ENCODE measurements around the gene SDK1. TPM values are rescaled to one million over a fixed set of nuclear protein-coding genes. Genes with fewer than 3 reads are reported as not detected.

SDK1 gene
- total and polyA plus RNA-seq, 2 experiments from 2014 or later = not detected

DNA sequence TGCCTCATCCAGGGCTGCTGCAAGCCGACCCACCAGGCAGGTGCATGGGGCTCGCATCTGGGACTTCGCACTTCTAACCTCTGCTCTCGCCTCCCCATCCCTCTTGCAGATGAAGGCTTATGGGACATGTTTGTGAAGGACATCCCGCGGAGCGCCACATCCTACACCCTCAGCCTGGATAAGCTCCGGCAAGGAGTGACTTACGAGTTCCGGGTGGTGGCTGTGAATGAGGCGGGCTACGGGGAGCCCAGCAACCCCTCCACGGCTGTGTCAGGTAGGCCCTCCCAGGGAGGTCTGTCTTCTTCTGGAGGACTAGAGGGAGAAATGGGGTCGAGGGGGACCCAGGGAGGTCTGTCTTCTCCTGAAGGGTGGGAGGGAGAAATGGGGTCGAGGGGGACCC lies 932.1 kb downstream of the SDK1 start:
- Histone ChIP-seq H4K20me1 (ENCODE audit: insufficient read depth) (no peaks in the 10 kb centered on the region), H3K36me3 (ENCODE audit: low read depth) (no peaks in the 10 kb centered on the region), H3K4me3 (no peak overlapping the region), H3K27me3 (replicated peaks; ENCODE audit: insufficient read depth) (no peaks in the 10 kb centered on the region), H3F3A (ENCODE audit: insufficient read depth) (no peaks in the 10 kb centered on the region), H2AFZ (no peak overlapping the region), H3K79me2 (ENCODE audit: insufficient read depth) (no peaks in the 10 kb centered on the region), H3K9me2 (ENCODE audit: insufficient read depth) (no peaks in the 10 kb centered on the region), H3K27ac (no peak overlapping the region), H3K4me1 (ENCODE audit: insufficient read depth) (no peaks in the 10 kb centered on the region), H3K9me3 (ENCODE audit: low read depth) (no peaks in the 10 kb centered on the region), H3K9ac (no peak overlapping the region), H3K4me2 (ENCODE audit: unreplicated experiment) (no peak overlapping the region)
- 65 to 67% methylated on average over 13 to 15 of the region's 15 CpGs for WGBS, 2 experiments (ENCODE audit: low coverage in 1 of 2, low lambda C conversion rate in 2 of 2, missing lambda C conversion rate in 2 of 2)
- no peak for DNase-seq
- no peak for TF ChIP-seq EZH2 (IDR thresholded peaks at IDR 0.05; ENCODE audit: insufficient read depth, poor library complexity, severe bottlenecking)
- no peak for TF ChIP-seq EZH2phosphoT487 (IDR thresholded peaks at IDR 0.05; ENCODE audit: insufficient read depth, low read depth)
- in situ Hi-C loops (cut with MboI) = no loop called here

DNA sequence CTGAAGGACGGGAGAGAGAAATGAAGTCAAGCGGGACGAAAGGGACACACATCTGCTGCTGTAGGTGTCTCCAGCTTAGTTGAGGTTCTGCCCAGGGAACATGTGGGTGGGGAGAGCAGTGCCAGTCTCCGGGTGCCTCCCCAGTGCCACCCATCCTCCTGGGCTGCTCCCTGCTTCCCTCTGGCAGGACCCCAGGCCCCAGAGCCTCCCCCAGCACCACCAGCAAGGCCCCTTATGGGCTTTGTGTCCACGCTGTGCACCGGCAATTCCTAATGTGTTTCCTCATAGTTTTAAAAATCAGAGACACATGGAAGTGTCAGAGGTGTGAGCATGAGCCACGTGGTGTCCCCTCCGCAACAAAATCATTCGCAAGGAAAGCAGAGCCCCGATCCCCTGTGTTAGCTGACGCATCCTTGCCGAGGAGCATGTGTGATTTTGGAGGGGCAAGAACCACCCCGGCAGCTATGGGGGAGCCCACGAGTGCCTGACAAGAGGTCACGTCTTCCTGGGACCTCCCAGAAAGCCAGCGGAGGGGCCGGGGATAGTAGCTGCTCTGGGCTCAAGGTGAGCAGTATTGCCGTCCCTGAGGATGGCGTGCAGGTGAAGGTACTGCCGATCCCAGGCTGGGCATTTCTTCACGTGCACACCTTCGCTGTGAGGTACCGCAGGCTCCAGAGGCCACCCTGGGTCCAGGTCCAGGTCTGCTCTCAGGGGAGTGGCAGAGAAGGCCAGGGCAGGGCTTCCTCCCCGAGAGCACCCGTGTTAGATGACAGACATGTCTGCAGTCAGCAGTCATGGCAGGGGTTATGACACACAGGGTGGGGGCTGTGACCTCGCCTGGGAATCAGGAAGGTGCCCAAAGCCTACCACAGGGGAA lies 932.8 kb downstream of the SDK1 start:
- H4K20me1 ChIP-seq (ENCODE audit: insufficient read depth) = no peaks in the 10 kb centered on the region
- no peak overlapping the region for H3K4me3 ChIP-seq
- TF ChIP-seq EZH2phosphoT487 (IDR thresholded peaks at IDR 0.05; ENCODE audit: insufficient read depth, low read depth) (no peak), EZH2 (IDR thresholded peaks at IDR 0.05; ENCODE audit: insufficient read depth, poor library complexity, severe bottlenecking) (no peak)
- H3K9me2 ChIP-seq (ENCODE audit: insufficient read depth) = no peaks in the 10 kb centered on the region
- H2AFZ ChIP-seq = no peak overlapping the region
- no peaks in the 10 kb centered on the region for H3K36me3 ChIP-seq (ENCODE audit: low read depth)
- DNase-seq = no peak
- no peak overlapping the region for H3K9ac ChIP-seq
- no peaks in the 10 kb centered on the region for H3K9me3 ChIP-seq (ENCODE audit: low read depth)
- in situ Hi-C loops (cut with MboI) = no loop called here
- 53 to 54% methylated on average over 22 to 25 of the region's 26 CpGs for WGBS, 2 experiments (ENCODE audit: low coverage in 1 of 2, low lambda C conversion rate in 2 of 2, missing lambda C conversion rate in 2 of 2)
- no peaks in the 10 kb centered on the region for H3F3A ChIP-seq (ENCODE audit: insufficient read depth)
- no peaks in the 10 kb centered on the region for H3K79me2 ChIP-seq (ENCODE audit: insufficient read depth)
- H3K4me1 ChIP-seq (ENCODE audit: insufficient read depth) = no peaks in the 10 kb centered on the region
- H3K27me3 ChIP-seq (replicated peaks; ENCODE audit: insufficient read depth) = no peaks in the 10 kb centered on the region
- no peak overlapping the region for H3K27ac ChIP-seq
- no peak overlapping the region for H3K4me2 ChIP-seq (ENCODE audit: unreplicated experiment)

DNA sequence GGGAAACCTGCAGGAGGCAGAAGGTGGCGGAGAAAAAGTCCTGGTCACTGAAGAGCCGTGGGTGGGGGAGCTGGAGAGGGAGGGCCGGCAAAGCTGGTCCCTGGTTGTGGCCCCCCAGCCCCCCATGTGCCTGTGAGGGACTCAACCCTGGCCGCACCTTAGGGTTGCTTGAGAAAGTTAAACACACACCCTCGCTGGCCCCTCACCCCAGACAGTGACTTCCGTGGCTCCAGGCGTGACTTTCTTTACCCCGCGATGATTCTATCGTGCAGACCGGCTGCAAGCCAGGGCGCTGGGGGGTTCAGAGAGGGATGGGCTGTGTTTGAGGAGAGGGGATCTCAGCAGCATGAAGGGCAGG lies 933.4 kb downstream of the SDK1 start:
- Histone ChIP-seq H3K9ac (no peak overlapping the region), H3K27me3 (replicated peaks; ENCODE audit: insufficient read depth) (no peaks in the 10 kb centered on the region), H3K9me3 (ENCODE audit: low read depth) (no peaks in the 10 kb centered on the region), H3K4me1 (ENCODE audit: insufficient read depth) (no peaks in the 10 kb centered on the region), H3K4me3 (no peak overlapping the region), H3F3A (ENCODE audit: insufficient read depth) (no peaks in the 10 kb centered on the region), H2AFZ (no peak overlapping the region), H3K9me2 (ENCODE audit: insufficient read depth) (no peaks in the 10 kb centered on the region), H3K4me2 (ENCODE audit: unreplicated experiment) (no peak overlapping the region), H3K27ac (no peak overlapping the region), H3K36me3 (ENCODE audit: low read depth) (no peaks in the 10 kb centered on the region), H4K20me1 (ENCODE audit: insufficient read depth) (no peaks in the 10 kb centered on the region), H3K79me2 (ENCODE audit: insufficient read depth) (no peaks in the 10 kb centered on the region)
- TF ChIP-seq EZH2 (IDR thresholded peaks at IDR 0.05; ENCODE audit: insufficient read depth, poor library complexity, severe bottlenecking) = no peak
- no peak for TF ChIP-seq EZH2phosphoT487 (IDR thresholded peaks at IDR 0.05; ENCODE audit: insufficient read depth, low read depth)
- WGBS, 2 experiments (ENCODE audit: low coverage in 1 of 2, low lambda C conversion rate in 2 of 2, missing lambda C conversion rate in 2 of 2) = 63 to 74% methylated on average over 12 of the region's 12 CpGs
- DNase-seq = no peak
- in situ Hi-C loops (cut with MboI) = no loop called here

DNA sequence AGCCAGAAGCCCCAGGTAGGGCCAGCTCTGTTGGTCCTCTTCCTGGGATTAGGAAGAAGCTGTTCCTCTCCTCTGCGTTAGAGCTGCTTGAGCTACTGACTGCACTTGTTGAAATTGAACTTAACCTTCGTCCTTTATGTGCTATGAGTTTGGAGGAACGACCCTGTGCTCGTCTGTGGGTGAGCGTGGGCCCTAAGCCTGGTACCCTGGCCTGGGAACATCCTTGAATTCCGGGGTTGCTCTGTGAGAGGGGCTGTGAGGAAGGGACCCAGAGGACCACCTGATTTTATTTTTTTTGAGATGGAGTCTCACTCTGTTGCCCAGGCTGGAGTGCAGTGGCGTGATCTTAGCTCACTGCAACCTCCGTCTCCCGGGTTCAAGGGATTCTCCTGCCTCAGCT lies 933.8 kb downstream of the SDK1 start:
- H3K9me3 ChIP-seq (ENCODE audit: low read depth) = no peaks in the 10 kb centered on the region
- no peaks in the 10 kb centered on the region for H4K20me1 ChIP-seq (ENCODE audit: insufficient read depth)
- DNase-seq = no peak
- H3K27ac ChIP-seq = no peak overlapping the region
- no peaks in the 10 kb centered on the region for H3K79me2 ChIP-seq (ENCODE audit: insufficient read depth)
- no peak overlapping the region for H3K4me2 ChIP-seq (ENCODE audit: unreplicated experiment)
- H3K27me3 ChIP-seq (replicated peaks; ENCODE audit: insufficient read depth) = no peaks in the 10 kb centered on the region
- H3K36me3 ChIP-seq (ENCODE audit: low read depth) = no peaks in the 10 kb centered on the region
- no peak for TF ChIP-seq EZH2phosphoT487 (IDR thresholded peaks at IDR 0.05; ENCODE audit: insufficient read depth, low read depth)
- no peak for TF ChIP-seq EZH2 (IDR thresholded peaks at IDR 0.05; ENCODE audit: insufficient read depth, poor library complexity, severe bottlenecking)
- no peak overlapping the region for H3K9ac ChIP-seq
- H2AFZ ChIP-seq = no peak overlapping the region
- in situ Hi-C loops (cut with MboI) = no loop called here
- 50 to 54% methylated on average over 9 of the region's 9 CpGs for WGBS, 2 experiments (ENCODE audit: low coverage in 1 of 2, low lambda C conversion rate in 2 of 2, missing lambda C conversion rate in 2 of 2)
- no peaks in the 10 kb centered on the region for H3F3A ChIP-seq (ENCODE audit: insufficient read depth)
- no peaks in the 10 kb centered on the region for H3K9me2 ChIP-seq (ENCODE audit: insufficient read depth)
- no peak overlapping the region for H3K4me3 ChIP-seq
- no peaks in the 10 kb centered on the region for H3K4me1 ChIP-seq (ENCODE audit: insufficient read depth)

All from GM23248 (cell line).